GM12873 (cell line): ENCODE data around the gene EFCAB8.

Source experiments
- TF ChIP-seq, protein P1 (sequence below): IDR thresholded peaks from 2 replicates; pipeline ENCODE4 v1.5.1; 2012; ENCODE audit warnings: low read depth, mild to moderate bottlenecking, moderate library complexity, low read length, control low read depth; ENCODE audit not compliant: insufficient read depth; ENCODE audit errors: missing control alignments

Gene EFCAB8

DNA sequence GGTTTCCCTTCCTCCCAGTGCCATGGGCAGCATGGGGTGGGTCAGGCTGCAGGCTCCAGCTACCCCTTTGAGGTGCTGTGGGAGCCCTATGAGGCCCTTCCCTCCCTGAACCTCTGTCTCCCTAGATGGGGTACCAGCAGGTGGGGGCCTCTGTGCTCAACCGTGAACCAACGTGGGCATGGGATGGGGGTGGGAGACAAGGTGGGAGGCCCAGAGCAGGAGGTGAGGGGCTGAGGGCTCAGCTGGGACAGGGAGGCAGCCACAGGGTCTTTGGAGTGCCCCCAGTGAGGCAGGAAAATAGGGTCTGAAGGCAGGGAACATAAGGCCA, 112.2 kb downstream of the EFCAB8 start:
- TF ChIP-seq, protein P1, sequence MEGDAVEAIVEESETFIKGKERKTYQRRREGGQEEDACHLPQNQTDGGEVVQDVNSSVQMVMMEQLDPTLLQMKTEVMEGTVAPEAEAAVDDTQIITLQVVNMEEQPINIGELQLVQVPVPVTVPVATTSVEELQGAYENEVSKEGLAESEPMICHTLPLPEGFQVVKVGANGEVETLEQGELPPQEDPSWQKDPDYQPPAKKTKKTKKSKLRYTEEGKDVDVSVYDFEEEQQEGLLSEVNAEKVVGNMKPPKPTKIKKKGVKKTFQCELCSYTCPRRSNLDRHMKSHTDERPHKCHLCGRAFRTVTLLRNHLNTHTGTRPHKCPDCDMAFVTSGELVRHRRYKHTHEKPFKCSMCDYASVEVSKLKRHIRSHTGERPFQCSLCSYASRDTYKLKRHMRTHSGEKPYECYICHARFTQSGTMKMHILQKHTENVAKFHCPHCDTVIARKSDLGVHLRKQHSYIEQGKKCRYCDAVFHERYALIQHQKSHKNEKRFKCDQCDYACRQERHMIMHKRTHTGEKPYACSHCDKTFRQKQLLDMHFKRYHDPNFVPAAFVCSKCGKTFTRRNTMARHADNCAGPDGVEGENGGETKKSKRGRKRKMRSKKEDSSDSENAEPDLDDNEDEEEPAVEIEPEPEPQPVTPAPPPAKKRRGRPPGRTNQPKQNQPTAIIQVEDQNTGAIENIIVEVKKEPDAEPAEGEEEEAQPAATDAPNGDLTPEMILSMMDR = no peak

DNA sequence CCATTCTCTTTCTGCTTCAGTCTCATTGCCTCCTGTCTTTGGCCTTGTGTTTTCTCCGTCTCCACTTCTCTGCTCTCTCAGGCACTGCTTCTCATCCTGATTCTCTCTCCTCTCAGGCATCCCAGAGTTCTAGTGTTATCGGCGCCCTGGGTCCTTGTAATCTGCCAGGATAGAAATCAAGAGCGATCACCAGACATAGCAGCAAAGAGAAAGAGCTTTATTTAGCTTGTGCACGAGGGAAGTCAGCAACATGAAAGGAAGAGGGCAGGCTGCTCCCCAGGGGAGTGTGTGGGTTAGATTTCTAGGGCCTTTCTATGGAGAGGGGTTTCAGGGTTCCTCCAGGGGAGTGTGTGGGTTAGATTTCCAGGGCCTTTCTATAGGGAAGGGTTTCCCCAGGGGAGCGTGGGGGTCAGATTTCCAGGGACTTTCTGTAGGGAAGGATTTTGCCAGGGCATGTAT, 113.0 kb downstream of the EFCAB8 start:
- TF ChIP-seq, protein P1 = no peak

DNA sequence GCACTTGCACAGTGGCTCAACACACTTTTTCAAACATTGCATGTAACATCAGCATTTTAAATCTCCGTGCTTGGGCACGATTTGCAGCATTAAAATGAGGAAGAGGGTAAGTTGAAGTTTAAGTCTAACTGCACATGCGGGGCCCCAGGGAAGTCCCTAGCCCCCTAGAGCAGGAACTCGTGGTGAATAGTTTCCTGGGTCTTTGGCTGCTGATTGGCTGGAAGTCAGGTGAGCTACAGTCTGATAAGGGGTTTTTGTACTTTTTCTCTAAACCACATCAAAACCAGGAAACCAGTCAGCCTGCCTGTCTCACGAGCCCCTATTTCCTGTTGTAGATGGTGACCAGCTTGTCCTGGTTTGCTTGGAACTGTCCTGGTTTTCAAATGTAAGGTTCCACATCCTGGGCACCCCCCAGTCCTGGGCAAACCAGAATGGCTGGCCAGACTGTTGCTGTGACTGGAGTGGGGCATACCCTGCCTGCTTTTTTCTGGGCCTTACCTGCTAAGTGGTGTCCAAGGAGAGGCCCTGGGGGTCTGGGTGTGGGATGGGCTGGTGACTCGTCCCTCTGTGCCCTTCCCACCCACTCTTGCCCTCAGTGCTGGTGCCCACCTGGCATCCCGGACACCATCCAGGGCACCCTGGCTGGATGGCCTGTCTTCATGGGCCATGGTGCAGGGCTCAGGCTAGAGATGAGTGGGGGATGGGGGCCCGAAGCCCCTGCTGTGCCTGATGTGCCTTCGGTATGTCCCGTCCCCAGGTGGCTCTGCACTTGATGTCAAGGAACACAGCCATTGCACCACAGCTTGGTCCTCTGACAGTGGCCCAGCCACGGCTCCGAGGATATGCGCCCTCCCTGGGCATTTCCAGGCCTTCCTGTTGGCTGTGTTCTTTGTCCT, 113.7 kb downstream of the EFCAB8 start:
- TF ChIP-seq, protein P1 = no peak

DNA sequence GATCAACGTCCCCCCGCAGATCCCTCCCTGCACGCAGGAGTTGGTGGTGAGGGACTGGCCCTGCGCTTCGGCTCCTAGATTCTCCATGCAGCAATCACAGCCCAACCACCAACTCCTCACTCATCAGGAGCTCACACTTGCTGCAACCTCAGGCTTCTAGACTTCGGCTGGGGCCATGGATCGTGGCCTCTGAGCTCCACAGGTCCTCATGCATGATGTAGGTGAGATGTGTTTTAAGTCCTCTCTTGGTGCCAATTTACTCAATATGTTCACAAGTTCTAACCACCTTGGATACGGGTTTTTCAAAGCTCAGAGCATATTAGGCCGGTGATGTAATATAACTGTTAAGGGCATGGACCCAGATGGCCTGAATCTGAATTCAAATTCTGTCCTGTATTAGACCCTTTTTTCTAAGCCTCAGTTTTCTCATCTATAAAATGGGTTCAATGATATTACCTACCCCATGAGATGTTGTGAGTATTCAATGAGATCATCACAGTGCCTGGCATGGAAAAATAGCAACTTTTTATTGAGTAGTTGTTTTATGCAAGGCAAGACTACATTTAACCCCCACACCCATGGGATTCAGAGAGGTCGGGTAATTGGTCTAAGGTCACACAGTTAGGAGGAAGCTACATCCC, 114.5 kb downstream of the EFCAB8 start:
- TF ChIP-seq, protein P1 = no peak

DNA sequence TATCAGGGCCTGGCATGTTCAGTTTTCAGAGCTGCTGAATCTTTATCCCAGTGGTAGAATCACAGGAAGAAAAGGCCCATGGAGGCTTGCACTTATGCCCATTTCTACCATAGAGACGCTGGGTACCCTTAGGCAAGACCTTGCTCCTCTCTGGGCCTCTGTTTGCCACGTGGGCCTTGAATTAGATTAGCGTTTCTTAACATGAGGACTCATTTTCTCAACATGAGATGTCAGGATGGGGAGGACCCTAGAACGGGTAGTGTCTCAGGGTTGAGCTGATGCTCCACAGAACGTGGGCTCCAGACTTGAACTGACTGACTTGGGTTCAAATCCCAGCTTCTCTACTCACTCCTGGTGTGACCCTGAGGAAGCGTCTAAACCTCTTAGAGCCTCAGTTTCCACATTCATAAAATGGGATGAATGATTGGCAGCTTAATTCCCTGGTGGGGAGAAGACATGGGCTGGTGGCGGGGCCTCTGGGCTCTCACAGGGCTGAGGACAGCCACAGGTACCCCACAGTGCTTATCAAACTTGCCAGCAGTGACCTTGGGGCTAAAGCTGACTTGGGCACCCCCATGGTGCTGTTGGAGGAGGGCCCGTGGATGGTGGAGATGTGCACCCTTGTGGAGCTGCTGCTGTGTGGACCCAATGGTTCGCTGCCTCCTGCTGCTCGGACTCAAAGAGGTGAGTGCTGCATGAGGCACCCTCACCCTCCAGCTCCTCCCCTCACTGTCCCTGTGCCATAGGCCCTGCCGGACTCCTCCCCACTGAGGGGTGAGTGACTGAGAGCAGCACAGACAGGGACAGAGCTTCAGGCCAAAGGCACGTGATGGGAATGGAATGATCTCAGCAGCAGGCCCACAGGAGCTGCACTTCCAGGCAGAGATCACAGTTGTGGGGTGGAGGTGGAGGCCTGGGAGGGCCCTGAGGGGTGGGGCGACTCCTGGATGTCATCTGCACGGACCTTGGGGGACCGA, 117.3 kb downstream of the EFCAB8 start:
- TF ChIP-seq, protein P1 = no peak

DNA sequence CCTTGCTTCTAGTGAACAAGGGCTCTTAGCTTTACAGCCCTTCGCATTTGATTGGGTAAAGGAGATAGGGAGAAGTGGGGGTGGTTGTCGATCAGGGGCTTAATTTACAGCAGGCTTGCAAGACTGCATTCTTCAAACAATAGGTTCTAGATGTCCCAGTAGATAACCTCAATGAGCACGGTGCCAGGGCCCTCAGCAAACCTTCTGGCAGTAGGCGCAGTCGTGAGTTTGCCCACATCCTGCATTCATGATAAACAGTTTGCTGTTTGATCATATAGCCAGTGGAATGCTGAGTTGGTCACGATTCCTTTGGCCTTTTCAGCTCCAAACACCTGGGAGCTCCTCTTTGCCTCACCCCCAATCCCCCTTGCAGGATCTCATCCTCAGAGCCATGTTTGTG, 118.0 kb downstream of the EFCAB8 start:
- TF ChIP-seq, protein P1 = no peak
